Measurements from ENCODE around the gene SSRP1. TPM values are rescaled to one million over a fixed set of nuclear protein-coding genes. Genes with fewer than 3 reads are reported as not detected.

The SSRP1 gene
- polyA plus RNA-seq, 1 donor from 2014 or later = 84.7 TPM

GRCh38 chr11:57278721-57279095, 57.0 kb downstream of the SSRP1 start:
- no peak overlapping the region for H3K4me3 ChIP-seq (ENCODE audit: low read length)
- H3K79me2 ChIP-seq (replicated peaks; ENCODE audit: insufficient read depth, low read length) = no peaks in the 10 kb centered on the region
- H3K27ac ChIP-seq (ENCODE audit: low read length) = no peak overlapping the region
- H3K9me3 ChIP-seq (ENCODE audit: low read length) = no peaks in the 10 kb centered on the region
- H4K20me1 ChIP-seq (ENCODE audit: insufficient read depth) = no peaks in the 10 kb centered on the region
- H3K36me3 ChIP-seq (ENCODE audit: insufficient read depth, low read length) = no peaks in the 10 kb centered on the region
- no peaks in the 10 kb centered on the region for H3F3A ChIP-seq (ENCODE audit: insufficient read depth, low read length, poor library complexity, severe bottlenecking)
- no peak overlapping the region for H3K9ac ChIP-seq (ENCODE audit: low read length)
- no peak for TF ChIP-seq SMC3 (conservative IDR thresholded peaks at IDR 0.05; ENCODE audit: poor library complexity)
- no peak for TF ChIP-seq RAD21 (conservative IDR thresholded peaks at IDR 0.05)
- no peak for TF ChIP-seq MXI1 (conservative IDR thresholded peaks at IDR 0.05; ENCODE audit: poor library complexity, severe bottlenecking)
- TF ChIP-seq, protein P1, sequence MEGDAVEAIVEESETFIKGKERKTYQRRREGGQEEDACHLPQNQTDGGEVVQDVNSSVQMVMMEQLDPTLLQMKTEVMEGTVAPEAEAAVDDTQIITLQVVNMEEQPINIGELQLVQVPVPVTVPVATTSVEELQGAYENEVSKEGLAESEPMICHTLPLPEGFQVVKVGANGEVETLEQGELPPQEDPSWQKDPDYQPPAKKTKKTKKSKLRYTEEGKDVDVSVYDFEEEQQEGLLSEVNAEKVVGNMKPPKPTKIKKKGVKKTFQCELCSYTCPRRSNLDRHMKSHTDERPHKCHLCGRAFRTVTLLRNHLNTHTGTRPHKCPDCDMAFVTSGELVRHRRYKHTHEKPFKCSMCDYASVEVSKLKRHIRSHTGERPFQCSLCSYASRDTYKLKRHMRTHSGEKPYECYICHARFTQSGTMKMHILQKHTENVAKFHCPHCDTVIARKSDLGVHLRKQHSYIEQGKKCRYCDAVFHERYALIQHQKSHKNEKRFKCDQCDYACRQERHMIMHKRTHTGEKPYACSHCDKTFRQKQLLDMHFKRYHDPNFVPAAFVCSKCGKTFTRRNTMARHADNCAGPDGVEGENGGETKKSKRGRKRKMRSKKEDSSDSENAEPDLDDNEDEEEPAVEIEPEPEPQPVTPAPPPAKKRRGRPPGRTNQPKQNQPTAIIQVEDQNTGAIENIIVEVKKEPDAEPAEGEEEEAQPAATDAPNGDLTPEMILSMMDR (IDR thresholded peaks at IDR 0.05; ENCODE audit: poor library complexity, severe bottlenecking) = no peak
- no peak for TF ChIP-seq TAF1 (IDR thresholded peaks at IDR 0.05; ENCODE audit: low read depth)
- no peak for TF ChIP-seq EZH2 (IDR thresholded peaks at IDR 0.05; ENCODE audit: borderline replicate concordance, insufficient read depth, low read length, poor library complexity, severe bottlenecking)
- TF ChIP-seq EP300 (conservative IDR thresholded peaks at IDR 0.05; ENCODE audit: poor library complexity, severe bottlenecking) = no peak
- TF ChIP-seq, protein P2, sequence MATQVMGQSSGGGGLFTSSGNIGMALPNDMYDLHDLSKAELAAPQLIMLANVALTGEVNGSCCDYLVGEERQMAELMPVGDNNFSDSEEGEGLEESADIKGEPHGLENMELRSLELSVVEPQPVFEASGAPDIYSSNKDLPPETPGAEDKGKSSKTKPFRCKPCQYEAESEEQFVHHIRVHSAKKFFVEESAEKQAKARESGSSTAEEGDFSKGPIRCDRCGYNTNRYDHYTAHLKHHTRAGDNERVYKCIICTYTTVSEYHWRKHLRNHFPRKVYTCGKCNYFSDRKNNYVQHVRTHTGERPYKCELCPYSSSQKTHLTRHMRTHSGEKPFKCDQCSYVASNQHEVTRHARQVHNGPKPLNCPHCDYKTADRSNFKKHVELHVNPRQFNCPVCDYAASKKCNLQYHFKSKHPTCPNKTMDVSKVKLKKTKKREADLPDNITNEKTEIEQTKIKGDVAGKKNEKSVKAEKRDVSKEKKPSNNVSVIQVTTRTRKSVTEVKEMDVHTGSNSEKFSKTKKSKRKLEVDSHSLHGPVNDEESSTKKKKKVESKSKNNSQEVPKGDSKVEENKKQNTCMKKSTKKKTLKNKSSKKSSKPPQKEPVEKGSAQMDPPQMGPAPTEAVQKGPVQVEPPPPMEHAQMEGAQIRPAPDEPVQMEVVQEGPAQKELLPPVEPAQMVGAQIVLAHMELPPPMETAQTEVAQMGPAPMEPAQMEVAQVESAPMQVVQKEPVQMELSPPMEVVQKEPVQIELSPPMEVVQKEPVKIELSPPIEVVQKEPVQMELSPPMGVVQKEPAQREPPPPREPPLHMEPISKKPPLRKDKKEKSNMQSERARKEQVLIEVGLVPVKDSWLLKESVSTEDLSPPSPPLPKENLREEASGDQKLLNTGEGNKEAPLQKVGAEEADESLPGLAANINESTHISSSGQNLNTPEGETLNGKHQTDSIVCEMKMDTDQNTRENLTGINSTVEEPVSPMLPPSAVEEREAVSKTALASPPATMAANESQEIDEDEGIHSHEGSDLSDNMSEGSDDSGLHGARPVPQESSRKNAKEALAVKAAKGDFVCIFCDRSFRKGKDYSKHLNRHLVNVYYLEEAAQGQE (IDR thresholded peaks at IDR 0.05; ENCODE audit: borderline replicate concordance) = no peak
- TF ChIP-seq POLR2AphosphoS5 (IDR thresholded peaks at IDR 0.05) = no peak
- no peak overlapping the region for H3K4me2 ChIP-seq (ENCODE audit: low read length)
- no peak overlapping the region for H2AFZ ChIP-seq (ENCODE audit: low read depth, low read length)
- no peaks in the 10 kb centered on the region for H3K27me3 ChIP-seq (ENCODE audit: insufficient read depth, low read depth, low read length)
- H3K9me2 ChIP-seq (ENCODE audit: insufficient read depth, low read length) = no peaks in the 10 kb centered on the region

DNA sequence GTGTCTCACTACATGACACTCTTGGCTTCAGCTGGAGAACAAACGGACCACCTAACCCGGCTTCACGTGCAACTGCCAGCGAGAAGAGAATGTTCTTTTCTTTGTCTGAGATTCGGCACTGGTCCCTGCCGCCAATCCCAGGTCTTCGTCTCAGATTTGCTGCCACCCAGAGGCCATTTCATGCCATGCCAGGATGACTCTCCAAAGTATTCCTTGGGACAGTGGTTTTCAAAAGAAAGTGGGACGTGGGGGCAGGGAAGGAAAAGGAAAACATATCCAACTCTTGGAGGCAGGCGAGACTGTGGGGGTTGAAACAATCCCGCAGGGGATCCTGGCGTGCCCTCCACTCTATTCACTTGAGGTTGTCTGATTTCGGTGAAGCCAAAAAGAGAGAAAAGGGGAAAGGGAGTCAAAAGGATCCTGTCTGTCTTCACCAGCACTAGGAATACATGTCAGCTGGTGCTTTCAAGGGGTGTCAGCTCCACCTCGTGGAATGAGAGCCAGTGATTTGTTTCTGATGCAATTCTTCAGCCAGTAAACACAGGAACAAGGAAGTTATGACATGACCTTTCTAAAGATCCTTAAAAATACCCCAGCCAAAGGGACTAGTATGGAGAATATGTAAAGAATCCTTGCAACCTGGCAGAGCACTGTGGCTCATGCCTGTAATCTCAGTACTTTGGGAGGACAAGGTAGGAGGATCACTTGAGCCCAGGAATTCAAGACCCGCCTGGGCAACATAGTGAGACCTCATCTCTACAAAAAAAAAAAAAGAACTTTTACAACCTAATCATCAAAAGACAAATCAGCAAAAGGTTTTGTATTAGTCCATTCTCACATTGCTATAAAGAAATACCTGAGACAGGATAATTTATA, 57.6 kb downstream of the SSRP1 start:
- no peak overlapping the region for H3K27ac ChIP-seq (ENCODE audit: low read length)
- peak; percentile 76 for TF ChIP-seq SMC3 (conservative IDR thresholded peaks at IDR 0.05; ENCODE audit: poor library complexity)
- TF ChIP-seq, protein P1 (IDR thresholded peaks at IDR 0.05; ENCODE audit: poor library complexity, severe bottlenecking) = peak; percentile 84
- no peak for TF ChIP-seq MXI1 (conservative IDR thresholded peaks at IDR 0.05; ENCODE audit: poor library complexity, severe bottlenecking)
- TF ChIP-seq RAD21 (conservative IDR thresholded peaks at IDR 0.05) = peak; percentile 67
- TF ChIP-seq POLR2AphosphoS5 (IDR thresholded peaks at IDR 0.05) = peak; percentile 17
- H3K9me2 ChIP-seq (ENCODE audit: insufficient read depth, low read length) = no peaks in the 10 kb centered on the region
- H3K27me3 ChIP-seq (ENCODE audit: insufficient read depth, low read depth, low read length) = no peaks in the 10 kb centered on the region
- peak overlapping the region; percentile 51 for H2AFZ ChIP-seq (ENCODE audit: low read depth, low read length)
- H3F3A ChIP-seq (ENCODE audit: insufficient read depth, low read length, poor library complexity, severe bottlenecking) = no peaks in the 10 kb centered on the region
- no peak overlapping the region for H3K4me3 ChIP-seq (ENCODE audit: low read length)
- no peaks in the 10 kb centered on the region for H3K79me2 ChIP-seq (replicated peaks; ENCODE audit: insufficient read depth, low read length)
- H3K36me3 ChIP-seq (ENCODE audit: insufficient read depth, low read length) = no peaks in the 10 kb centered on the region
- H3K9ac ChIP-seq (ENCODE audit: low read length) = peak overlapping the region; percentile 3
- H3K4me2 ChIP-seq (ENCODE audit: low read length) = no peak overlapping the region
- no peaks in the 10 kb centered on the region for H4K20me1 ChIP-seq (ENCODE audit: insufficient read depth)
- no peaks in the 10 kb centered on the region for H3K9me3 ChIP-seq (ENCODE audit: low read length)

All from neural cell (in vitro differentiated cells).